Spleen (tissue), 11 donors: ENCODE measurements around the gene SPTBN1. TPM values are rescaled to one million over a fixed set of nuclear protein-coding genes. Genes with fewer than 3 reads are reported as not detected.

Source experiments
- DNase-seq: peaks from one replicate; pipeline ENCODE4 v3.0.0-alpha.2; 2020
- H3K27ac ChIP-seq, 8 donors: fragments of 200-600 bp; sonication (generic) in 7 of 8; 1 replicate in 4 of 8; 2 replicates in 4 of 8; pipeline versions ENCODE4 v1.5.0 to v1.8.0; 2016 to 2021; ENCODE audit warnings: inconsistent platforms in 4 of 8, mild to moderate bottlenecking in 4 of 8, moderate library complexity in 1 of 8
- H3K27me3 ChIP-seq, 7 donors: fragments of 200-600 bp; sonication (generic) in 6 of 7; replicated peaks in 1 of 7; 1 replicate in 4 of 7; 2 replicates in 3 of 7; pipeline versions ENCODE4 v1.5.0 to v1.8.0; 2016 to 2021; ENCODE audit warnings: inconsistent platforms in 3 of 7, mild to moderate bottlenecking in 1 of 7
- H3K36me3 ChIP-seq, 6 donors: fragments of 200-600 bp; sonication (generic) in 5 of 6; 1 replicate in 4 of 6; 2 replicates in 2 of 6; pipeline versions ENCODE4 v1.5.0 to v1.8.0; 2016 to 2021; ENCODE audit warnings: inconsistent platforms in 2 of 6
- H3K4me1 ChIP-seq, 6 donors: fragments of 200-600 bp; sonication (generic) in 5 of 6; 1 replicate in 3 of 6; 2 replicates in 3 of 6; pipeline versions ENCODE4 v1.5.0 to v1.8.0; 2016 to 2021; ENCODE audit warnings: inconsistent platforms in 3 of 6
- H3K4me3 ChIP-seq, 8 donors: fragments of 200-600 bp; sonication (generic) in 7 of 8; 1 replicate in 4 of 8; 2 replicates in 4 of 8; pipeline versions ENCODE4 v1.5.0 to v1.8.0; 2016 to 2021; ENCODE audit warnings: inconsistent platforms in 4 of 8, mild to moderate bottlenecking in 4 of 8, moderate library complexity in 2 of 8
- H3K9me3 ChIP-seq, 8 donors: fragments of 200-600 bp; sonication (generic) in 7 of 8; 1 replicate in 4 of 8; 2 replicates in 4 of 8; pipeline versions ENCODE4 v1.5.0 to v1.8.0; 2016 to 2021; ENCODE audit warnings: inconsistent platforms in 4 of 8
- CTCF ChIP-seq, 11 experiments: fragments of 200-600 bp in 7 of 11; fragments of 450-650 bp in 4 of 11; sonication (generic) in 4 of 11; IDR thresholded peaks in 8 of 11; conservative IDR thresholded peaks in 3 of 11; 1 replicate in 7 of 11; 2 replicates in 4 of 11; pipeline versions ENCODE4 v1.4.0 to v1.8.0; 2016 to 2021; ENCODE audit warnings: antibody characterized with exemption in 11 of 11, inconsistent platforms in 4 of 11, mild to moderate bottlenecking in 1 of 11
- POLR2A ChIP-seq, 3 donors: fragments of 450-650 bp; IDR thresholded peaks; one replicate each; pipeline ENCODE4 v1.5.1; 2017; ENCODE audit warnings: antibody characterized with exemption in 3 of 3, mild to moderate bottlenecking in 1 of 3
- POLR2AphosphoS5 ChIP-seq, 3 donors: sonication (generic); formaldehyde crosslinking; IDR thresholded peaks; one replicate each; pipeline ENCODE4 v1.5.1; 2017; ENCODE audit warnings: antibody characterized with exemption in 3 of 3
- WGBS, 5 donors: extraction: QIAGEN DNeasy Blood & Tissue Kit in 3 of 5; methylation state at CpG; one replicate each; pipeline versions ENCODE4 v1.1.5 to v1.1.7; 2013 to 2018; 5-methylcytosine and 5-hydroxymethylcytosine counted together
- intact Hi-C: fragments of 100-400 bp; cut with DNase I; formaldehyde crosslinking; loops from one replicate; pipeline ENCODE4 v1.15.0; 2023; ENCODE audit warnings: low total_unique reads
- polyA plus RNA-seq, 3 donors: library from polyadenylated mRNA; stranded (reverse); fragments of 200-250 nt; gene quantifications; one replicate each; pipeline ENCODE4 v1.2.1, GENCODE V29; 2013
- total RNA-seq, 7 donors: library from RNA; depleted of rRNA in 3 of 7; stranded (reverse); fragments of >200 nt in 3 of 7; fragmentation: NEBNext Ultra II Directional in 4 of 7; extraction: Animal tissue kit (Norgen Biotek cat#: 25700) in 4 of 7; gene quantifications; one replicate each; pipeline versions ENCODE4 v1.1.0 to v1.2.1, GENCODE V29; 2016 to 2021
- donor health status: healthy with polysubstance abuse.
- donor health status: DM: no; HTN: no; CAD: no; lungs with moderate emphysema.
- donor health status: DM: no; HTN: no; CAD: no.
- donor health status: Bipolar disorder and iron deficiency.
- donor health status: healthy.
- donor health status: DM: no; HTN: no; CAD: no.
- donor health status: DM: yes; HTN: yes; CAD: no.

SPTBN1 gene
- total and polyA plus RNA-seq, 10 donors = 32.7 to 352 (median 269) TPM

- Histone ChIP-seq H3K27ac (no peak overlapping the region), H3K4me1 (peaks cover 0 to 14% (median 0%) of the 10 kb centered on the region in 6 donors), H3K36me3 (no peaks in the 10 kb centered on the region), H3K4me3 (no peak overlapping the region), H3K9me3 (no peaks in the 10 kb centered on the region), H3K27me3 (no peaks in the 10 kb centered on the region)
- no peak for DNase-seq
- intact Hi-C loops = no loop called here
- 82 to 91% (median 83%) methylated on average over 4 of the region's 4 CpGs for WGBS, 5 donors
- TF ChIP-seq POLR2A (IDR thresholded peaks at IDR 0.05) (no peak), POLR2AphosphoS5 (IDR thresholded peaks at IDR 0.05) (no peak), CTCF (IDR thresholded peaks at IDR 0.05 in 8 of 11, conservative IDR thresholded peaks at IDR 0.05 in 3 of 11) (no peak)
Observed at GRCh38 chr2:54439582-54439981, 16.5 kb upstream of the SPTBN1 start.

- Histone ChIP-seq H3K9me3 (no peaks in the 10 kb centered on the region), H3K36me3 (no peaks in the 10 kb centered on the region), H3K4me3 (no peak overlapping the region), H3K4me1 (peaks cover 0 to 14% (median 0%) of the 10 kb centered on the region in 6 donors), H3K27me3 (no peaks in the 10 kb centered on the region), H3K27ac (no peak overlapping the region)
- no peak for DNase-seq
- no peak for TF ChIP-seq POLR2AphosphoS5 (IDR thresholded peaks at IDR 0.05)
- no peak for TF ChIP-seq POLR2A (IDR thresholded peaks at IDR 0.05)
- TF ChIP-seq CTCF (IDR thresholded peaks at IDR 0.05 in 8 of 11, conservative IDR thresholded peaks at IDR 0.05 in 3 of 11) = no peak
- 54 to 80% (median 74%) methylated on average over 2 of the region's 2 CpGs for WGBS, 5 donors
- intact Hi-C loops = no loop called here
Observed at GRCh38 chr2:54440050-54440449, 16.1 kb upstream of the SPTBN1 start.

DNA sequence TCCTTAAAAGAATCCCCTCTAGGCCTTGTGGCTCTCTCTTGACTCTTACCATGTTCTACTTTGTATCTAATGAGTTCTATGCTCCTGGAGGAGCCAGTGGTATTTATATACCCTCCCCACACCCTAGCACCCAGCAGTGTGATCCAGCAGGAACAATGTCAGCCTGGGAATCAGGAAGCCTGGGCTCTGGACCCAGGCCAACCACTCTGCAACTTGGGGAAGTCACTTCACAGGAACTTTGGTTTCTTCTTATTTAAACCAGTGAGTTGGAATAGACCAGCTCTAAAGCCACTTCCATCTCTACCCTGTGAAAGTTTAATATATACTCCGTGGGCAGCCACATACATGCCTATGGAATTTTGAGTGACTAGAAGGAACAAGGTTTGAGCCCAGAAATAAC, 11.6 kb upstream of the SPTBN1 start:
- no peak overlapping the region for H3K27ac ChIP-seq
- no peaks in the 10 kb centered on the region for H3K27me3 ChIP-seq
- intact Hi-C loops = no loop called here
- no peak for TF ChIP-seq CTCF (IDR thresholded peaks at IDR 0.05 in 8 of 11, conservative IDR thresholded peaks at IDR 0.05 in 3 of 11)
- no peak for TF ChIP-seq POLR2AphosphoS5 (IDR thresholded peaks at IDR 0.05)
- no peak for TF ChIP-seq POLR2A (IDR thresholded peaks at IDR 0.05)
- no peaks in the 10 kb centered on the region for H3K9me3 ChIP-seq
- DNase-seq = no peak
- no peaks in the 10 kb centered on the region for H3K4me1 ChIP-seq
- 74 to 95% (median 81%) methylated on average over 1 of the region's 1 CpG for WGBS, 5 donors
- no peaks in the 10 kb centered on the region for H3K36me3 ChIP-seq
- no peak overlapping the region for H3K4me3 ChIP-seq

DNA sequence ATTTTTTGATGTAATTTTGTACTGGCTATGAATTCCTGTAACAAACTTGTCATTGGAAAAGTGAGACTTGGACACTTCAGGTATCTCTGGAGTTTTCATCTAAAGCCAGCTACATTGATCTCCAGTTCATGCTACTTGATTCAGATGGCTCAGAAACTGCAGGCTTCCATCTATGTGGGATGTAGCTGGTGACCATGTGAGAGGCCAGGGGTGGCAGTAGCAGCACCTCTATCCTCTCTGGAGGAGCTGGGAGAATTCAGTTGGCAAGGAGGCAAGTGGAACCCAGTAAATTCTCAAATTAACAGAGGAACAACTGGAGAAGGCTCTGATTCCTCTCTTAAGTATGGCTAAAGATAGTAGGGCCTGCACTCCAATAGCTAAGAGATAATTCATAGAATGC, 10.0 kb upstream of the SPTBN1 start:
- DNase-seq = no peak
- Histone ChIP-seq H3K9me3 (no peaks in the 10 kb centered on the region), H3K36me3 (no peaks in the 10 kb centered on the region), H3K27ac (no peak overlapping the region), H3K4me1 (no peaks in the 10 kb centered on the region), H3K4me3 (no peak overlapping the region), H3K27me3 (no peaks in the 10 kb centered on the region)
- no peak for TF ChIP-seq CTCF (IDR thresholded peaks at IDR 0.05 in 8 of 11, conservative IDR thresholded peaks at IDR 0.05 in 3 of 11)
- TF ChIP-seq POLR2AphosphoS5 (IDR thresholded peaks at IDR 0.05) = no peak
- TF ChIP-seq POLR2A (IDR thresholded peaks at IDR 0.05) = no peak
- intact Hi-C loops = no loop called here
